MM.1S (cell line): ENCODE results near the gene NIP7.
A peak's percentile ranks its signal among the peaks of the same experiment; 100 is the strongest.

Experiments used
- DNase-seq: peaks from one replicate; pipeline ENCODE4 v3.0.0-alpha.2; 2015
- H2AFZ ChIP-seq: fragments of 300-600 bp; sonication (generic); 2 replicates; pipeline ENCODE4 v1.6.0; 2016; ENCODE audit warnings: antibody characterized with exemption, low read length
- H3F3A ChIP-seq: fragments of 300-600 bp; sonication (generic); 2 replicates; pipeline ENCODE4 v1.6.1; 2016; ENCODE audit warnings: mild to moderate bottlenecking, antibody characterized with exemption, low read length, moderate library complexity, mixed read lengths; ENCODE audit not compliant: insufficient read depth
- H3K27ac ChIP-seq: fragments of 300-600 bp; sonication (generic); 2 replicates; pipeline ENCODE4 v1.5.1; 2016; ENCODE audit warnings: mild to moderate bottlenecking, low read length
- H3K27me3 ChIP-seq: fragments of 300-600 bp; sonication (generic); replicated peaks from 2 replicates; pipeline ENCODE4 v1.6.0; 2016; ENCODE audit warnings: low read length; ENCODE audit not compliant: insufficient read depth
- H3K36me3 ChIP-seq: fragments of 300-600 bp; sonication (generic); replicated peaks from 2 replicates; pipeline ENCODE4 v1.6.1; 2016; ENCODE audit warnings: mild to moderate bottlenecking, low read length, mixed read lengths; ENCODE audit not compliant: insufficient read depth
- H3K4me1 ChIP-seq: fragments of 300-600 bp; sonication (generic); 2 replicates; pipeline ENCODE4 v1.6.1; 2016; ENCODE audit warnings: low read length, mixed read lengths
- H3K4me2 ChIP-seq: fragments of 300-600 bp; sonication (generic); 2 replicates; pipeline ENCODE4 v1.6.0; 2016; ENCODE audit warnings: low read depth, low read length
- H3K4me3 ChIP-seq: fragments of 300-600 bp; sonication (generic); 2 replicates; pipeline ENCODE4 v1.5.1; 2016; ENCODE audit warnings: low read length, mixed read lengths
- H3K79me2 ChIP-seq: fragments of 300-600 bp; sonication (generic); 2 replicates; pipeline ENCODE4 v1.6.1; 2016; ENCODE audit warnings: mixed run types, low read length, mixed read lengths
- H3K9ac ChIP-seq: fragments of 300-600 bp; sonication (generic); 2 replicates; pipeline ENCODE4 v1.6.1; 2016; ENCODE audit warnings: low read length, mixed read lengths
- H3K9me2 ChIP-seq: fragments of 300-600 bp; sonication (generic); replicated peaks from 2 replicates; pipeline ENCODE4 v1.6.1; 2016; ENCODE audit warnings: mild to moderate bottlenecking, low read length, mixed read lengths; ENCODE audit not compliant: insufficient read depth
- H3K9me3 ChIP-seq: fragments of 300-600 bp; sonication (generic); replicated peaks from 2 replicates; pipeline ENCODE4 v1.6.1; 2016; ENCODE audit warnings: mild to moderate bottlenecking, low read length, mixed read lengths; ENCODE audit not compliant: insufficient read depth
- H4K20me1 ChIP-seq: fragments of 300-600 bp; sonication (generic); 2 replicates; pipeline ENCODE4 v1.6.1; 2016; ENCODE audit warnings: mild to moderate bottlenecking, low read length, moderate library complexity, mixed read lengths; ENCODE audit not compliant: insufficient read depth
- EZH2 ChIP-seq: fragments of 300-600 bp; sonication (generic); optimal IDR thresholded peaks from 2 replicates; pipeline ENCODE3; 2017; ENCODE audit warnings: low read depth, mild to moderate bottlenecking, antibody characterized with exemption, low read length, mixed read lengths
- EZH2phosphoT487 ChIP-seq: fragments of 300-600 bp; sonication (generic); IDR thresholded peaks from 2 replicates; pipeline ENCODE4 v1.6.1; 2018; ENCODE audit warnings: antibody characterized with exemption, low read length
- TF ChIP-seq, protein P1 (sequence below): fragments of 300-600 bp; sonication (generic); IDR thresholded peaks from 2 replicates; pipeline ENCODE4 v1.5.1; 2016; ENCODE audit warnings: antibody characterized with exemption, low read length, mixed read lengths

The NIP7 gene

DNA sequence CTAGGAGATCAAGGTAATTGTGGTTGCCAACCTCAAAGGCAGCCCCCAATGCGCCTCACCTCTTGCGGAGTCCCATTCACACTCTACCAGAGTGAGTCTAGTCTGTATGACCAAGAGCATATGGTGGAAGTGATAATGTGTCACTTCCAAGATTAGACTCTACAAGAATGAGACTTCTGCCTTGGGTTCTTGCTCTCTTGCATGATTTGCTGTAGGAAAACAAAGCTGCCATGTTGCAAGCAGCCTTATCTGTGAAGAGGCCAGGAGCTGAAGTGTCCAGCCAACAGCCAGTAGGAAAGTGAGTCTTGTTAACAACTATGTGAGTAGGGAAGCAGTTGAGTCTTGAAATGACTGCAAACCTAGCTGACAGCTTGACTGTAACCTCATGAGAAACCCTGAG lies 42.8 kb downstream of the NIP7 start:
- H3K79me2 ChIP-seq = peaks cover 45% of the 10 kb centered on the region

DNA sequence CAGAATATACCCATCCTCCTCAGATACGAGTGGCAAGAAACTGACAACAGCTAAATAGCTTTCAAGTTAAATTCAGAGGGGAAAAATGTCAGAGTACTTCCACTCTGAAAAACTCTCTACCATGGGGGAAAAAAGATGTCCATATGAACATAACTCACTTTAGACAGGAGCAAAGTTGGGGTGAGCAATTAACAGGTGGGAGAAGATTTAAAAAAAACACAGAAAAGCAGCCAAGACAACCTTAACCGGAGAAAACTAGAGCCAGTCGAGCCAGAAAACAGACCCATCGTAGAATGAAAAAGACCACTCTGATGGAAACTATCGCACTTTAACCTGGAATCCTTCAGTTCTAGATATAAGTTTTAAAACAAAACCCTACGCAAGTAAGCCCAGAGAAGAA lies 45.4 kb downstream of the NIP7 start:
- Histone ChIP-seq H3F3A (no peaks in the 10 kb centered on the region), H3K36me3 (peaks cover 5% of the 10 kb centered on the region; the same call in 1 of the 2 replicates), H3K9me2 (no peaks in the 10 kb centered on the region), H3K4me1 (0 out of 2 replicates have a peak, but pooled peaks cover 3% of the 10 kb centered on the region), H3K27me3 (no peaks in the 10 kb centered on the region), H3K4me2 (peak overlapping the region; percentile 65), H3K4me3 (peak overlapping the region; percentile 78), H3K79me2 (peaks cover 45% of the 10 kb centered on the region), H3K9me3 (no peaks in the 10 kb centered on the region), H3K27ac (peak overlapping the region; percentile 34; the same call in 1 of the 2 replicates), H4K20me1 (no peaks in the 10 kb centered on the region), H2AFZ (peak overlapping the region; percentile 28), H3K9ac (peak overlapping the region; percentile 83)
- TF ChIP-seq, protein P1, sequence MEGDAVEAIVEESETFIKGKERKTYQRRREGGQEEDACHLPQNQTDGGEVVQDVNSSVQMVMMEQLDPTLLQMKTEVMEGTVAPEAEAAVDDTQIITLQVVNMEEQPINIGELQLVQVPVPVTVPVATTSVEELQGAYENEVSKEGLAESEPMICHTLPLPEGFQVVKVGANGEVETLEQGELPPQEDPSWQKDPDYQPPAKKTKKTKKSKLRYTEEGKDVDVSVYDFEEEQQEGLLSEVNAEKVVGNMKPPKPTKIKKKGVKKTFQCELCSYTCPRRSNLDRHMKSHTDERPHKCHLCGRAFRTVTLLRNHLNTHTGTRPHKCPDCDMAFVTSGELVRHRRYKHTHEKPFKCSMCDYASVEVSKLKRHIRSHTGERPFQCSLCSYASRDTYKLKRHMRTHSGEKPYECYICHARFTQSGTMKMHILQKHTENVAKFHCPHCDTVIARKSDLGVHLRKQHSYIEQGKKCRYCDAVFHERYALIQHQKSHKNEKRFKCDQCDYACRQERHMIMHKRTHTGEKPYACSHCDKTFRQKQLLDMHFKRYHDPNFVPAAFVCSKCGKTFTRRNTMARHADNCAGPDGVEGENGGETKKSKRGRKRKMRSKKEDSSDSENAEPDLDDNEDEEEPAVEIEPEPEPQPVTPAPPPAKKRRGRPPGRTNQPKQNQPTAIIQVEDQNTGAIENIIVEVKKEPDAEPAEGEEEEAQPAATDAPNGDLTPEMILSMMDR = no peak
- TF ChIP-seq EZH2 (no peak), EZH2phosphoT487 (no peak)
- no peak for DNase-seq

More for the DNA sequence above, 42.8 kb downstream of the NIP7 start:
- Histone ChIP-seq H4K20me1 (no peaks in the 10 kb centered on the region; the same call in 1 of the 2 replicates), H2AFZ (no peak overlapping the region), H3K4me2 (no peak overlapping the region), H3K27ac (no peak overlapping the region), H3K36me3 (peaks cover 9% of the 10 kb centered on the region; the same call in 1 of the 2 replicates), H3K9me2 (no peaks in the 10 kb centered on the region), H3K4me3 (no peak overlapping the region), H3K4me1 (0 out of 2 replicates have a peak, but pooled peaks cover 3% of the 10 kb centered on the region), H3K9me3 (no peaks in the 10 kb centered on the region), H3F3A (no peaks in the 10 kb centered on the region), H3K27me3 (no peaks in the 10 kb centered on the region), H3K9ac (no peak overlapping the region)
- no peak for DNase-seq
- TF ChIP-seq EZH2phosphoT487 (no peak), EZH2 (no peak)
- TF ChIP-seq, protein P1 = no peak

DNA sequence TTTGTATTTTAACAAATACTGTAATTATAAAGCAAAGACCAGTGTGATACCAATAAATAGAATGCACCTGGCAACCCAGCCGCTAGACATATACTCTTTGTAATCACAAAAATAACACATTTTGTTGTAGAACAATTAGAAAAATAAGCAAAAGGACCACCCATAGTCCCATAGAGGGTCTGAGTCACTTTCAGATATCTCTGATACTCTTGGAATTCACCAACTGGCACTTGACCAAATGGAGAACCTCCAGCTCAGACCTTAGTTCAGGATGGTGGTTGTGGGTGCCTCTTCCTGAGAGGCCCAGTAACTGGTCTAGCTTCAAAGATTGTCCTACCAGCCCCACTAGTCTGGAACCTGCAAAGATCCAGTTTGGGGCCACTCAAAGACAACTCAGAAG lies 47.0 kb downstream of the NIP7 start:
- TF ChIP-seq, protein P1 = no peak
- TF ChIP-seq EZH2phosphoT487 = no peak
- TF ChIP-seq EZH2 = no peak
- H3K4me3 ChIP-seq = no peak overlapping the region
- no peaks in the 10 kb centered on the region for H4K20me1 ChIP-seq
- no peak overlapping the region for H3K27ac ChIP-seq
- H3K9ac ChIP-seq = no peak overlapping the region
- no peaks in the 10 kb centered on the region for H3F3A ChIP-seq
- H3K36me3 ChIP-seq = peaks cover 5% of the 10 kb centered on the region; the same call in 1 of the 2 replicates
- peak overlapping the region; percentile 51; the same call in 1 of the 2 replicates for H3K4me2 ChIP-seq
- H2AFZ ChIP-seq = peak overlapping the region; percentile 70; the same call in 1 of the 2 replicates
- 0 out of 2 replicates have a peak, but pooled peaks cover 3% of the 10 kb centered on the region for H3K4me1 ChIP-seq
- H3K79me2 ChIP-seq = peaks cover 39% of the 10 kb centered on the region
- H3K9me3 ChIP-seq = no peaks in the 10 kb centered on the region
- DNase-seq = no peak
- H3K27me3 ChIP-seq = no peaks in the 10 kb centered on the region
- no peaks in the 10 kb centered on the region for H3K9me2 ChIP-seq
